AG09309 (cell line): ENCODE measurements around the gene TPO.

Experiments used
- DNase-seq: peaks from one replicate; pipeline ENCODE4 v3.0.0-alpha.2; 2010; ENCODE audit warnings: low read depth
- H3K4me3 ChIP-seq: 2 replicates; pipeline ENCODE4 v1.5.1; 2011; ENCODE audit warnings: mild to moderate bottlenecking, low read depth, low read length, moderate library complexity; ENCODE audit not compliant: control insufficient read depth
- TF ChIP-seq, protein P1 (sequence below): IDR thresholded peaks from 2 replicates; pipeline ENCODE4 v1.5.1; 2011; ENCODE audit warnings: mild to moderate bottlenecking, low read depth, low read length, inconsistent platforms; ENCODE audit not compliant: insufficient read depth, control insufficient read depth; ENCODE audit errors: missing control alignments

TPO gene

GRCh38 chr2:1462994-1463393 is 49.7 kb downstream of the TPO start:
- H3K4me3 ChIP-seq = no peak overlapping the region
- TF ChIP-seq, protein P1, sequence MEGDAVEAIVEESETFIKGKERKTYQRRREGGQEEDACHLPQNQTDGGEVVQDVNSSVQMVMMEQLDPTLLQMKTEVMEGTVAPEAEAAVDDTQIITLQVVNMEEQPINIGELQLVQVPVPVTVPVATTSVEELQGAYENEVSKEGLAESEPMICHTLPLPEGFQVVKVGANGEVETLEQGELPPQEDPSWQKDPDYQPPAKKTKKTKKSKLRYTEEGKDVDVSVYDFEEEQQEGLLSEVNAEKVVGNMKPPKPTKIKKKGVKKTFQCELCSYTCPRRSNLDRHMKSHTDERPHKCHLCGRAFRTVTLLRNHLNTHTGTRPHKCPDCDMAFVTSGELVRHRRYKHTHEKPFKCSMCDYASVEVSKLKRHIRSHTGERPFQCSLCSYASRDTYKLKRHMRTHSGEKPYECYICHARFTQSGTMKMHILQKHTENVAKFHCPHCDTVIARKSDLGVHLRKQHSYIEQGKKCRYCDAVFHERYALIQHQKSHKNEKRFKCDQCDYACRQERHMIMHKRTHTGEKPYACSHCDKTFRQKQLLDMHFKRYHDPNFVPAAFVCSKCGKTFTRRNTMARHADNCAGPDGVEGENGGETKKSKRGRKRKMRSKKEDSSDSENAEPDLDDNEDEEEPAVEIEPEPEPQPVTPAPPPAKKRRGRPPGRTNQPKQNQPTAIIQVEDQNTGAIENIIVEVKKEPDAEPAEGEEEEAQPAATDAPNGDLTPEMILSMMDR = no peak
- DNase-seq = no peak

- TF ChIP-seq, protein P1 = no peak
- no peak for DNase-seq
- H3K4me3 ChIP-seq = no peak overlapping the region
Observed at GRCh38 chr2:1472350-1472749, 59.1 kb downstream of the TPO start.

GRCh38 chr2:1476617-1477195 is 63.4 kb downstream of the TPO start:
- TF ChIP-seq, protein P1 = no peak
- no peak for DNase-seq
- no peak overlapping the region for H3K4me3 ChIP-seq

DNA sequence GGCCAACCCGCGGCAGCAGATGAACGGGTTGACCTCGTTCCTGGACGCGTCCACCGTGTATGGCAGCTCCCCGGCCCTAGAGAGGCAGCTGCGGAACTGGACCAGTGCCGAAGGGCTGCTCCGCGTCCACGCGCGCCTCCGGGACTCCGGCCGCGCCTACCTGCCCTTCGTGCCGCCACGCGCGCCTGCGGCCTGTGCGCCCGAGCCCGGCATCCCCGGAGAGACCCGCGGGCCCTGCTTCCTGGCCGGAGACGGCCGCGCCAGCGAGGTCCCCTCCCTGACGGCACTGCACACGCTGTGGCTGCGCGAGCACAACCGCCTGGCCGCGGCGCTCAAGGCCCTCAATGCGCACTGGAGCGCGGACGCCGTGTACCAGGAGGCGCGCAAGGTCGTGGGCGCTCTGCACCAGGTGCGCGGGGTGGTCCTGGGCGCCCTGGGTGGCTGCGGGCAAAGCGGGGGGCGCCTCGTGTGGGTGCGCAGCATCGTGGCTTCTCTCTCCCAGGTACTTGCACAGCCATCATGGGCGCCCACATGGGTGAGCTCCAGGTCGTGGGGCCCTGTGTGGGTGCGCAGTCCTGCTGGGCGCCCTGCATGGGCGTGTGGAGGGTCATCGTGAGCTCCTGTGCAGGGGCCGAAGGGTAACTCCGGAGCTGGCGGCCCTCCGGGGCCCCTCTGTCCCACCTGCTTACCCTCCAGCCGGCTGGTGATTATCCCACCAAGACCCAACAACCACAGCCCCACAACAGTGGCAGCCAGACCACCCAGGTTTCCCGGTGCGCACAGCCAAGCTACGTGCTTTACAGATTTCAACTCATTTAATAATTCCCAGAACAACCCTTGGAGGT is 64.2 kb downstream of the TPO start:
- TF ChIP-seq, protein P1 = no peak
- no peak overlapping the region for H3K4me3 ChIP-seq

DNA sequence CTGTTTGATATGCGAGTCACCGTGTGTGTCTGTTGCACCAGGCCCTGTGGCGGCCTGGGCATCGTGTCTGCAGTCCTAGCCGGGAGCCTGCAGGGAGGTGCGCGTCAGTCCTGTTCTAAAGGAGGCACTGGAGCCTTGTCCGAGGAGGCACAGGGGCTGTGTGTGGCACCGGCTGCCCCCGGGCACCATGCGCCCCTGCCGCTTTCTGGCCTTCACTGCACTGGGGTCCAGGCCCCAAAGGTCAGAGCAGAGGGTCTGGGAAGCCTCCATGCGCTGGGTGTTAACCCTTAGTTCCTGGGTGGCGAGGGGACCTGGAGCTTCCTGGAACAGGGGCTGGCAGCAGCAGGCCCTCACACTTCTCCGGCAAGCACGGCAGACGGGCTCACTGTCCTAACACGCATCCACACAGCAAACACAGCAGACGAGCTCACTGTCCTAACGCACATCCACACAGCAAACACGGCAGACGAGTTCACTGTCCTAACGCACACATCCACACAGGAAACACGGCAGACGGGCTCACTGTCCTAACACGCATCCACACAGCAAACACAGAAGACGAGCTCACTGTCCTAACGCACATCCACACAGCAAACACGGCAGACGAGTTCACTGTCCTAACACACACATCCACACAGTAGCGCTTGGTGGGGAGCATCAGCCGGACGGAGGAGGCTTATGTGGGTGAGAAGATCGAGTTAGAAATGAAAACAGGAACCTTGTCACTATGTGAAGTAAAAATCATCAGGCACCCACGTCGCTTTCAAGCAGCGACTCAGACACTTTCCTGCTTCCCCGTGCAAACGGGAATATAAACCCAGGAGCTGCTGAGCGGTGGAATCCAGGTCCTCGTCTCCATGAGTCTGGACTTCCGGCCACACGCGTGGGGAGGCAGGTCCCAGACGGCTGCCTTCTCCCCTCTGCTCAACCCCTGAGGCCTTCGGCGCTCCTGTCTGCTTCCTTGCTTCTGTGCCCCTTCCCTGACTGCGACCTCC is 65.3 kb downstream of the TPO start:
- DNase-seq = no peak
- H3K4me3 ChIP-seq = no peak overlapping the region
- TF ChIP-seq, protein P1 = no peak

More for the DNA sequence above, 64.2 kb downstream of the TPO start:
- DNase-seq = no peak

- TF ChIP-seq, protein P1 = no peak
- no peak for DNase-seq
- H3K4me3 ChIP-seq = no peak overlapping the region
Observed at GRCh38 chr2:1479346-1479745, 66.1 kb downstream of the TPO start.
